T-helper 1 cell treated with Interleukin-12 subunit alpha and Interleukin-12 subunit beta and Interleukin-4 antibody, amounts not matched to agents 30 ng/mL and 1 ng/mL, for 36 hours (primary cell): ENCODE results near the gene CUL7. TPM values are rescaled to one million over a fixed set of nuclear protein-coding genes. Genes with fewer than 3 reads are reported as not detected.
"Not testable (repeated sequence)": the region's sequence is repeated elsewhere in the genome, so short reads cannot be mapped to it uniquely, and the experiment has no call there.

Experiments
- intact Hi-C: fragments of 100-400 bp; cut with micrococcal nuclease; formaldehyde crosslinking; loops from one replicate; pipeline ENCODE4 v1.15.1; 2024
- total RNA-seq: library from RNA; stranded (reverse); gene quantifications from 2 replicates; pipeline ENCODE4 v1.2.3, GENCODE V29; 2022

CUL7 gene
- total RNA-seq, 1 donor from 2014 or later: 13.0 TPM

- intact Hi-C loops: no loop called here
Measured at GRCh38 chr6:43019152-43019551, 34.5 kb downstream of the CUL7 start.

GRCh38 chr6:43016943-43017334, 36.7 kb downstream of the CUL7 start:
- intact Hi-C loops: no loop called here

GRCh38 chr6:43016176-43016942, 37.3 kb downstream of the CUL7 start:
- intact Hi-C loops: no loop called here

GRCh38 chr6:43014434-43014909, 39.2 kb downstream of the CUL7 start:
- intact Hi-C loops: loop anchor here (1.0 to 5.0 kb wide), 14 partner anchors 30 to 797 kb away; partner anchors contain the start of genes CNPY3, CUL7, GTPBP2 and KLC4

GRCh38 chr6:43013843-43014433, 39.7 kb downstream of the CUL7 start, which contains the start of the genes KLHDC3 and MEA1:
Gene KLHDC3 (plus strand): TSS chr6:43014249. CDS start chr6:43017193, 2,944 bp downstream.
Gene MEA1 (minus strand): TSS chr6:43013946. CDS start chr6:43013813, 133 bp downstream.
- intact Hi-C loops: loop anchor here (1.0 to 5.0 kb wide), 16 partner anchors 7 to 797 kb away; partner anchors contain the start of genes CNPY3, CUL7, GTPBP2 and KLC4

GRCh38 chr6:43013097-43013842, 40.4 kb downstream of the CUL7 start:
- intact Hi-C loops: loop anchor here (1.0 to 5.0 kb wide), 3 partner anchors 8 to 796 kb away; partner anchors contain the start of genes MRPS10 and RRP36

GRCh38 chr6:43012364-43012763, 41.3 kb downstream of the CUL7 start:
- intact Hi-C loops: loop anchor here (5.0 kb wide), 1 partner anchor 795 kb away; the partner anchor contains the start of gene MRPS10

GRCh38 chr6:43011207-43011606, 42.4 kb downstream of the CUL7 start:
- intact Hi-C loops: loop anchor here (5.0 kb wide), 1 partner anchor 794 kb away; the partner anchor contains the start of gene MRPS10

- intact Hi-C loops: loop anchor here (1.0 kb wide), 2 partner anchors 108 to 134 kb away; no protein-coding TSS in a partner anchor
Measured at GRCh38 chr6:43009124-43009523, 44.5 kb downstream of the CUL7 start.

GRCh38 chr6:43007126-43007525, 46.5 kb downstream of the CUL7 start:
- intact Hi-C loops: no loop called here

- intact Hi-C loops: no loop called here
Measured at GRCh38 chr6:43006251-43006650, 47.4 kb downstream of the CUL7 start.

GRCh38 chr6:43005844-43006243, 47.8 kb downstream of the CUL7 start:
- intact Hi-C loops: no loop called here

GRCh38 chr6:43001843-43002242, 51.8 kb downstream of the CUL7 start:
- intact Hi-C loops: no loop called here

GRCh38 chr6:42998205-42998604, 55.4 kb downstream of the CUL7 start:
- intact Hi-C loops: not testable (repeated sequence)

- intact Hi-C loops: no loop called here
Measured at GRCh38 chr6:42996513-42996912, 57.1 kb downstream of the CUL7 start.

GRCh38 chr6:42993445-42993844, 60.2 kb downstream of the CUL7 start:
- intact Hi-C loops: no loop called here

- intact Hi-C loops: no loop called here
Measured at GRCh38 chr6:42989923-42990322, 63.7 kb downstream of the CUL7 start.

GRCh38 chr6:42988486-42989020, 65.1 kb downstream of the CUL7 start:
- intact Hi-C loops: no loop called here
